ENCODE measurements around the gene AVP. TPM values are rescaled to one million over a fixed set of nuclear protein-coding genes. Genes with fewer than 3 reads are reported as not detected.

Gene AVP
- total RNA-seq, 1 experiment from 2014 or later = not detected

- no peaks in the 10 kb centered on the region for H3K36me3 ChIP-seq (ENCODE audit: low read depth)
- H3K27ac ChIP-seq = no peak overlapping the region
- H2AFZ ChIP-seq = no peak overlapping the region
- no peak overlapping the region for H3K4me3 ChIP-seq
- DNase-seq = no peak
- H4K20me1 ChIP-seq (ENCODE audit: insufficient read depth) = no peaks in the 10 kb centered on the region
- no peaks in the 10 kb centered on the region for H3K4me1 ChIP-seq (replicated peaks; ENCODE audit: insufficient read depth)
- BruUV-seq (replicated peaks) = no TSS peak
- H3K9me2 ChIP-seq (ENCODE audit: insufficient read depth) = no peaks in the 10 kb centered on the region
- H3K4me2 ChIP-seq = no peak overlapping the region
- no peak for TF ChIP-seq EZH2 (IDR thresholded peaks at IDR 0.05; ENCODE audit: low read depth)
- TF ChIP-seq, protein P1, sequence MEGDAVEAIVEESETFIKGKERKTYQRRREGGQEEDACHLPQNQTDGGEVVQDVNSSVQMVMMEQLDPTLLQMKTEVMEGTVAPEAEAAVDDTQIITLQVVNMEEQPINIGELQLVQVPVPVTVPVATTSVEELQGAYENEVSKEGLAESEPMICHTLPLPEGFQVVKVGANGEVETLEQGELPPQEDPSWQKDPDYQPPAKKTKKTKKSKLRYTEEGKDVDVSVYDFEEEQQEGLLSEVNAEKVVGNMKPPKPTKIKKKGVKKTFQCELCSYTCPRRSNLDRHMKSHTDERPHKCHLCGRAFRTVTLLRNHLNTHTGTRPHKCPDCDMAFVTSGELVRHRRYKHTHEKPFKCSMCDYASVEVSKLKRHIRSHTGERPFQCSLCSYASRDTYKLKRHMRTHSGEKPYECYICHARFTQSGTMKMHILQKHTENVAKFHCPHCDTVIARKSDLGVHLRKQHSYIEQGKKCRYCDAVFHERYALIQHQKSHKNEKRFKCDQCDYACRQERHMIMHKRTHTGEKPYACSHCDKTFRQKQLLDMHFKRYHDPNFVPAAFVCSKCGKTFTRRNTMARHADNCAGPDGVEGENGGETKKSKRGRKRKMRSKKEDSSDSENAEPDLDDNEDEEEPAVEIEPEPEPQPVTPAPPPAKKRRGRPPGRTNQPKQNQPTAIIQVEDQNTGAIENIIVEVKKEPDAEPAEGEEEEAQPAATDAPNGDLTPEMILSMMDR (conservative IDR thresholded peaks at IDR 0.05) = no peak
- no peaks in the 10 kb centered on the region for H3F3A ChIP-seq (ENCODE audit: insufficient read depth, low read depth)
- ChIA-PET POLR2A (ENCODE audit: unreplicated experiment) (no interaction called here), CTCF (interaction anchor here (0.7 to 1.1 kb wide), 2 partner anchors 56 to 68 kb away, joined by 8 to 13 read pairs; no protein-coding TSS in a partner anchor)
- H3K27me3 ChIP-seq (ENCODE audit: insufficient read depth, low read depth) = no peaks in the 10 kb centered on the region
- no peaks in the 10 kb centered on the region for H3K9me3 ChIP-seq (ENCODE audit: insufficient read depth, low read depth)
- no peaks in the 10 kb centered on the region for H3K79me2 ChIP-seq (ENCODE audit: low read depth)
- intact Hi-C loops (cut with micrococcal nuclease; ENCODE audit: unreplicated experiment) = no loop called here
Measured at GRCh38 chr20:3109350-3110302, 25.1 kb upstream of the AVP start.

DNA sequence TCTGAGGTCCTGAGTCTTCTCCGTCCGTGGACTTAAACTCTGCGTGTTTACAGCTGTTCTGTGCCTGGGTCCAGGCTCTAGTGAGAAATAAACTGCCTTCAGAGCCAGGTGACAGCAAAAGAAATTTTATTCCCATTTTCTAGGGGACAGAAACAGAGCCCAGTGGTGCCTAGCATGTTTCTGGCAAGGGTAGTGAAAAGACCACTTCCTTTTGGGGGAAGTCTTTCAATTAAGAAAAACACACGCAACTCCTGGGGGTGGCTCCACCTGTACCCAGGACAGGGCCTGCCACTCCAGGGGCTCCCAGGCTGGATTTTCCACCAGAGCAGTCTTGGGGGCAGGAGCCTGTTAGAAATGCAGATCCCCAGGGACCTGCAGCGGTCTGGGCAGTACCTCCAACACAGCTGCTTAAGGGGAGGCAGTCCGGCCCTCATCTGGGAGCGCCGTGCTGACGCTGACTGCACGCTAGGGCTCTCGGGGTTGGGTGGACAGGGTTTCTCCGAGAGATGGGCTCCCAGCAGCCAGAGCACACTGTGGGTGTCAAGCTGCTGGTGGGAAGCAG, 23.0 kb upstream of the AVP start:
- H4K20me1 ChIP-seq (ENCODE audit: insufficient read depth) = no peaks in the 10 kb centered on the region
- intact Hi-C loops (cut with micrococcal nuclease; ENCODE audit: unreplicated experiment) = no loop called here
- H2AFZ ChIP-seq = no peak overlapping the region
- H3K27me3 ChIP-seq (ENCODE audit: insufficient read depth, low read depth) = no peaks in the 10 kb centered on the region
- no peaks in the 10 kb centered on the region for H3K9me2 ChIP-seq (ENCODE audit: insufficient read depth)
- H3K27ac ChIP-seq = no peak overlapping the region
- H3K36me3 ChIP-seq (ENCODE audit: low read depth) = no peaks in the 10 kb centered on the region
- H3K4me1 ChIP-seq (replicated peaks; ENCODE audit: insufficient read depth) = peaks cover 10% of the 10 kb centered on the region
- TF ChIP-seq, protein P1 (conservative IDR thresholded peaks at IDR 0.05) = no peak
- no peak for TF ChIP-seq EZH2 (IDR thresholded peaks at IDR 0.05; ENCODE audit: low read depth)
- POLR2A ChIA-PET (ENCODE audit: unreplicated experiment) = no interaction called here
- no peak for DNase-seq
- no peak overlapping the region for H3K4me3 ChIP-seq
- H3K79me2 ChIP-seq (ENCODE audit: low read depth) = no peaks in the 10 kb centered on the region
- no peak overlapping the region for H3K4me2 ChIP-seq
- H3F3A ChIP-seq (ENCODE audit: insufficient read depth, low read depth) = no peaks in the 10 kb centered on the region; the same call in 1 of the 2 replicates
- no peaks in the 10 kb centered on the region for H3K9me3 ChIP-seq (ENCODE audit: insufficient read depth, low read depth)
- BruUV-seq (replicated peaks) = no TSS peak
- CTCF ChIA-PET = no interaction called here

GRCh38 chr20:3106658-3107463, 22.3 kb upstream of the AVP start:
- no peak overlapping the region for H3K4me2 ChIP-seq
- no peak overlapping the region for H3K27ac ChIP-seq
- no peak for TF ChIP-seq EZH2 (IDR thresholded peaks at IDR 0.05; ENCODE audit: low read depth)
- TF ChIP-seq, protein P1 (conservative IDR thresholded peaks at IDR 0.05) = no peak
- ChIA-PET POLR2A (ENCODE audit: unreplicated experiment) (no interaction called here), CTCF (no interaction called here)
- H2AFZ ChIP-seq = no peak overlapping the region
- no peaks in the 10 kb centered on the region for H3K9me3 ChIP-seq (ENCODE audit: insufficient read depth, low read depth)
- no peaks in the 10 kb centered on the region for H4K20me1 ChIP-seq (ENCODE audit: insufficient read depth)
- H3F3A ChIP-seq (ENCODE audit: insufficient read depth, low read depth) = no peaks in the 10 kb centered on the region; the same call in 1 of the 2 replicates
- peaks cover 10% of the 10 kb centered on the region for H3K4me1 ChIP-seq (replicated peaks; ENCODE audit: insufficient read depth)
- no peaks in the 10 kb centered on the region for H3K79me2 ChIP-seq (ENCODE audit: low read depth)
- no peak for DNase-seq
- H3K9me2 ChIP-seq (ENCODE audit: insufficient read depth) = no peaks in the 10 kb centered on the region
- no peaks in the 10 kb centered on the region for H3K36me3 ChIP-seq (ENCODE audit: low read depth)
- BruUV-seq (replicated peaks) = no TSS peak
- intact Hi-C loops (cut with micrococcal nuclease; ENCODE audit: unreplicated experiment) = no loop called here
- no peaks in the 10 kb centered on the region for H3K27me3 ChIP-seq (ENCODE audit: insufficient read depth, low read depth)
- no peak overlapping the region for H3K4me3 ChIP-seq

All from PC-9 (cell line).